Measurements from ENCODE around the gene RCE1.

DNA sequence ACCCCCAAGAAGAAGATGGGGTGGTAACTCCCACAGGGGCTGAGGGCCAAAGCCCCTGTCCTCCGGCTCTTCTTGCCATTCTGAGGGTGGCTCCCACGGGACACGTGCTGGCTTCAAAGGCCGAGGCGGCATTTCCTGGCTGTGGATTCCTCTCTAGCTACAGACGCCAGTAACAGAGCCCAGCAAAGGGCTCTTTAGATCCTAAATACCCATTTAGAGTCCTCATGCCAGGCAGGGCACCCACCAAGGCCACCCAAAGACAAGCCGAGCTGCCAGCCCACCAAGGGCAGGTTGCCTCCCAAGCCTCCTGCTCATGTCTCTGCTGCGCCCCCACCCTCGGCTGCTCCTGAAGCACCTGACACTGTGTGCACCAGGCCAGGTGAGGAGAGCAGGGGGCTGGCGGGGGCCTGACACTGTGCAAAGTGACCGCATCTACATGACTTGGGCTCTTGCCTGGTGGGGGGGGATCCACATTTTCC lies 19.4 kb downstream of the RCE1 start:
- TF ChIP-seq, protein P1, sequence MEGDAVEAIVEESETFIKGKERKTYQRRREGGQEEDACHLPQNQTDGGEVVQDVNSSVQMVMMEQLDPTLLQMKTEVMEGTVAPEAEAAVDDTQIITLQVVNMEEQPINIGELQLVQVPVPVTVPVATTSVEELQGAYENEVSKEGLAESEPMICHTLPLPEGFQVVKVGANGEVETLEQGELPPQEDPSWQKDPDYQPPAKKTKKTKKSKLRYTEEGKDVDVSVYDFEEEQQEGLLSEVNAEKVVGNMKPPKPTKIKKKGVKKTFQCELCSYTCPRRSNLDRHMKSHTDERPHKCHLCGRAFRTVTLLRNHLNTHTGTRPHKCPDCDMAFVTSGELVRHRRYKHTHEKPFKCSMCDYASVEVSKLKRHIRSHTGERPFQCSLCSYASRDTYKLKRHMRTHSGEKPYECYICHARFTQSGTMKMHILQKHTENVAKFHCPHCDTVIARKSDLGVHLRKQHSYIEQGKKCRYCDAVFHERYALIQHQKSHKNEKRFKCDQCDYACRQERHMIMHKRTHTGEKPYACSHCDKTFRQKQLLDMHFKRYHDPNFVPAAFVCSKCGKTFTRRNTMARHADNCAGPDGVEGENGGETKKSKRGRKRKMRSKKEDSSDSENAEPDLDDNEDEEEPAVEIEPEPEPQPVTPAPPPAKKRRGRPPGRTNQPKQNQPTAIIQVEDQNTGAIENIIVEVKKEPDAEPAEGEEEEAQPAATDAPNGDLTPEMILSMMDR (IDR thresholded peaks at IDR 0.05 in 4 of 5, conservative IDR thresholded peaks at IDR 0.05 in 1 of 5), result no peak
- no peak for TF ChIP-seq POLR2A (IDR thresholded peaks at IDR 0.05)
